Natural killer cell treated with Interleukin-12 subunit alpha and Interleukin-12 subunit beta and Interleukin-15 and Interleukin-18, amount 100 ng/mL, for 72 hours (primary cell): Measurements from ENCODE around the gene CMIP. TPM values are rescaled to one million over a fixed set of nuclear protein-coding genes. Genes with fewer than 3 reads are reported as not detected.
A peak's percentile ranks its signal among the peaks of the same experiment; 100 is the strongest.

Experiments used
- ATAC-seq, 2 donors: fragments of 150-1000 bp; cut with Tn5 transposase in 1 of 2; sonication (Bioruptor Pico), chemical (Tn5 transposase) in 1 of 2; 2 replicates each; pipeline ENCODE4 v1.10.0; 2021
- DNase-seq: peaks from one replicate; pipeline ENCODE4 v3.0.0; 2022; ENCODE audit warnings: low spot score
- H3K27ac Mint-ChIP-seq, 2 donors: 1 replicate in 1 of 2; 2 replicates in 1 of 2; pipeline ENCODE4 v1.8.0; 2022; ENCODE audit warnings: mixed read lengths in 2 of 2, mild to moderate bottlenecking in 1 of 2, moderate library complexity in 1 of 2
- H3K27me3 Mint-ChIP-seq, 2 donors: 1 replicate in 1 of 2; 2 replicates in 1 of 2; pipeline ENCODE4 v1.8.0; 2022; ENCODE audit warnings: mixed read lengths in 2 of 2
- H3K36me3 Mint-ChIP-seq: one replicate; pipeline ENCODE4 v1.8.0; 2022; ENCODE audit warnings: mixed read lengths
- H3K4me1 Mint-ChIP-seq, 2 donors: 1 replicate in 1 of 2; 2 replicates in 1 of 2; pipeline ENCODE4 v1.8.0; 2022; ENCODE audit warnings: low read depth in 2 of 2, mixed read lengths in 2 of 2, mild to moderate bottlenecking in 1 of 2
- H3K4me3 Mint-ChIP-seq: one replicate; pipeline ENCODE4 v1.8.0; 2022; ENCODE audit warnings: mixed read lengths
- H3K9me3 Mint-ChIP-seq: 2 replicates; pipeline ENCODE4 v1.8.0; 2022; ENCODE audit warnings: mixed read lengths
- total RNA-seq, 2 donors: library from RNA; stranded (reverse); gene quantifications; one replicate each; pipeline ENCODE4 v1.2.3, GENCODE V29; 2022

CMIP gene
- total RNA-seq, 2 donors from 2014 or later = 48.0 to 57.6 TPM

- Mint-ChIP-seq H3K9me3 (no peaks in the 10 kb centered on the region), H3K4me1 (peaks cover 7 to 24% of the 10 kb centered on the region in 2 donors), H3K27ac (no peak overlapping the region), H3K27me3 (no peaks in the 10 kb centered on the region), H3K36me3 (no peaks in the 10 kb centered on the region), H3K4me3 (no peak overlapping the region)
- ATAC-seq (peak in 1 of 2 donors; percentile 36), DNase-seq (no peak)
Observed at GRCh38 chr16:81582655-81583441, 138.2 kb downstream of the CMIP start.

GRCh38 chr16:81583893-81584631, 139.5 kb downstream of the CMIP start:
- H3K27me3 Mint-ChIP-seq = no peaks in the 10 kb centered on the region
- H3K4me3 Mint-ChIP-seq = no peak overlapping the region
- DNase-seq = no peak
- no peaks in the 10 kb centered on the region for H3K36me3 Mint-ChIP-seq
- H3K4me1 Mint-ChIP-seq = peaks cover 15 to 27% of the 10 kb centered on the region in 2 donors
- H3K9me3 Mint-ChIP-seq = no peaks in the 10 kb centered on the region
- no peak for ATAC-seq
- no peak overlapping the region for H3K27ac Mint-ChIP-seq

GRCh38 chr16:81585785-81586184, 141.2 kb downstream of the CMIP start:
- H3K4me1 Mint-ChIP-seq = peaks cover 20 to 27% of the 10 kb centered on the region in 2 donors
- H3K9me3 Mint-ChIP-seq = no peaks in the 10 kb centered on the region
- H3K4me3 Mint-ChIP-seq = no peak overlapping the region
- no peak for ATAC-seq
- H3K36me3 Mint-ChIP-seq = no peaks in the 10 kb centered on the region
- no peaks in the 10 kb centered on the region for H3K27me3 Mint-ChIP-seq
- H3K27ac Mint-ChIP-seq = no peak overlapping the region
- DNase-seq = no peak

GRCh38 chr16:81586417-81586816, 141.8 kb downstream of the CMIP start:
- H3K36me3 Mint-ChIP-seq = no peaks in the 10 kb centered on the region
- H3K27me3 Mint-ChIP-seq = no peaks in the 10 kb centered on the region
- no peak overlapping the region for H3K27ac Mint-ChIP-seq
- peaks cover 16 to 30% of the 10 kb centered on the region in 2 donors for H3K4me1 Mint-ChIP-seq
- no peak overlapping the region for H3K4me3 Mint-ChIP-seq
- H3K9me3 Mint-ChIP-seq = no peaks in the 10 kb centered on the region
- ATAC-seq (no peak), DNase-seq (no peak)

GRCh38 chr16:81586977-81587625, 142.5 kb downstream of the CMIP start:
- Mint-ChIP-seq H3K9me3 (no peaks in the 10 kb centered on the region), H3K4me1 (peaks cover 16 to 31% of the 10 kb centered on the region in 2 donors), H3K36me3 (no peaks in the 10 kb centered on the region), H3K27ac (no peak overlapping the region), H3K4me3 (no peak overlapping the region), H3K27me3 (no peaks in the 10 kb centered on the region)
- no peak for DNase-seq
- no peak for ATAC-seq

GRCh38 chr16:81587626-81588160, 143.1 kb downstream of the CMIP start:
- Mint-ChIP-seq H3K4me3 (no peak overlapping the region), H3K9me3 (no peaks in the 10 kb centered on the region), H3K4me1 (peaks cover 20 to 32% of the 10 kb centered on the region in 2 donors), H3K27ac (peak overlapping the region in 1 of 2 donors; percentile 41), H3K36me3 (no peaks in the 10 kb centered on the region), H3K27me3 (no peaks in the 10 kb centered on the region)
- DNase-seq (no peak), ATAC-seq (no peak)

- no peaks in the 10 kb centered on the region for H3K36me3 Mint-ChIP-seq
- H3K4me3 Mint-ChIP-seq = no peak overlapping the region
- H3K27ac Mint-ChIP-seq = peak overlapping the region in 1 of 2 donors; percentile 41
- H3K4me1 Mint-ChIP-seq = peaks cover 20 to 31% of the 10 kb centered on the region in 2 donors
- ATAC-seq = no peak
- no peak for DNase-seq
- no peaks in the 10 kb centered on the region for H3K9me3 Mint-ChIP-seq
- no peaks in the 10 kb centered on the region for H3K27me3 Mint-ChIP-seq
Observed at GRCh38 chr16:81588326-81589081, 143.9 kb downstream of the CMIP start.

- H3K4me3 Mint-ChIP-seq = no peak overlapping the region
- peaks cover 23 to 31% of the 10 kb centered on the region in 2 donors for H3K4me1 Mint-ChIP-seq
- ATAC-seq (no peak), DNase-seq (no peak)
- no peaks in the 10 kb centered on the region for H3K9me3 Mint-ChIP-seq
- peak overlapping the region in 1 of 2 donors; percentile 41 for H3K27ac Mint-ChIP-seq
- H3K27me3 Mint-ChIP-seq = no peaks in the 10 kb centered on the region
- H3K36me3 Mint-ChIP-seq = no peaks in the 10 kb centered on the region
Observed at GRCh38 chr16:81589975-81590650, 145.5 kb downstream of the CMIP start.

- no peak for DNase-seq
- H3K4me1 Mint-ChIP-seq = peaks cover 31 to 32% of the 10 kb centered on the region in 2 donors
- no peaks in the 10 kb centered on the region for H3K9me3 Mint-ChIP-seq
Observed at GRCh38 chr16:81590714-81591544, 146.3 kb downstream of the CMIP start.

GRCh38 chr16:81591545-81591870, 146.9 kb downstream of the CMIP start:
- Mint-ChIP-seq H3K9me3 (no peaks in the 10 kb centered on the region), H3K27me3 (no peaks in the 10 kb centered on the region), H3K4me1 (peaks cover 32 to 34% of the 10 kb centered on the region in 2 donors), H3K27ac (no peak overlapping the region), H3K4me3 (no peak overlapping the region), H3K36me3 (no peaks in the 10 kb centered on the region)
- ATAC-seq = no peak
- no peak for DNase-seq

More at GRCh38 chr16:81590714-81591544, 146.3 kb downstream of the CMIP start:
- Mint-ChIP-seq H3K36me3 (no peaks in the 10 kb centered on the region), H3K4me3 (no peak overlapping the region), H3K27me3 (no peaks in the 10 kb centered on the region), H3K27ac (no peak overlapping the region)
- ATAC-seq = no peak

GRCh38 chr16:81592353-81592866, 147.8 kb downstream of the CMIP start:
- no peak overlapping the region for H3K4me3 Mint-ChIP-seq
- H3K27me3 Mint-ChIP-seq = no peaks in the 10 kb centered on the region
- peaks cover 34 to 43% of the 10 kb centered on the region in 2 donors for H3K4me1 Mint-ChIP-seq
- DNase-seq (no peak), ATAC-seq (no peak)
- no peaks in the 10 kb centered on the region for H3K9me3 Mint-ChIP-seq
- no peak overlapping the region for H3K27ac Mint-ChIP-seq
- no peaks in the 10 kb centered on the region for H3K36me3 Mint-ChIP-seq

- Mint-ChIP-seq H3K27me3 (no peaks in the 10 kb centered on the region), H3K4me3 (no peak overlapping the region), H3K27ac (no peak overlapping the region), H3K4me1 (peaks cover 40 to 41% of the 10 kb centered on the region in 2 donors), H3K9me3 (no peaks in the 10 kb centered on the region), H3K36me3 (no peaks in the 10 kb centered on the region)
- DNase-seq = no peak
- ATAC-seq = no peak
Observed at GRCh38 chr16:81593481-81593880, 148.9 kb downstream of the CMIP start.
